Gastroesophageal sphincter (tissue), 3 donors: ENCODE results near the gene ITGAL.

Experiments used
- EP300 ChIP-seq: sonication (generic); formaldehyde crosslinking; IDR thresholded peaks from one replicate; pipeline ENCODE4 v1.6.1; 2017; ENCODE audit warnings: antibody characterized with exemption, mild to moderate bottlenecking
- POLR2A ChIP-seq, 2 donors: fragments of 450-650 bp; IDR thresholded peaks; one replicate each; pipeline ENCODE4 v1.6.1; 2017; ENCODE audit warnings: antibody characterized with exemption in 2 of 2, mild to moderate bottlenecking in 2 of 2, moderate library complexity in 1 of 2
- POLR2AphosphoS5 ChIP-seq: sonication (generic); formaldehyde crosslinking; IDR thresholded peaks from one replicate; pipeline ENCODE4 v1.6.1; 2017; ENCODE audit warnings: antibody characterized with exemption
- TF ChIP-seq, protein P1 (sequence below), 4 experiments: fragments of 200-600 bp in 2 of 4; fragments of 450-650 bp in 2 of 4; sonication (generic) in 1 of 4; IDR thresholded peaks; one replicate each; pipeline ENCODE4 v1.5.1; 2017 to 2019; ENCODE audit warnings: antibody characterized with exemption in 4 of 4, mild to moderate bottlenecking in 2 of 4, moderate library complexity in 2 of 4

DNA sequence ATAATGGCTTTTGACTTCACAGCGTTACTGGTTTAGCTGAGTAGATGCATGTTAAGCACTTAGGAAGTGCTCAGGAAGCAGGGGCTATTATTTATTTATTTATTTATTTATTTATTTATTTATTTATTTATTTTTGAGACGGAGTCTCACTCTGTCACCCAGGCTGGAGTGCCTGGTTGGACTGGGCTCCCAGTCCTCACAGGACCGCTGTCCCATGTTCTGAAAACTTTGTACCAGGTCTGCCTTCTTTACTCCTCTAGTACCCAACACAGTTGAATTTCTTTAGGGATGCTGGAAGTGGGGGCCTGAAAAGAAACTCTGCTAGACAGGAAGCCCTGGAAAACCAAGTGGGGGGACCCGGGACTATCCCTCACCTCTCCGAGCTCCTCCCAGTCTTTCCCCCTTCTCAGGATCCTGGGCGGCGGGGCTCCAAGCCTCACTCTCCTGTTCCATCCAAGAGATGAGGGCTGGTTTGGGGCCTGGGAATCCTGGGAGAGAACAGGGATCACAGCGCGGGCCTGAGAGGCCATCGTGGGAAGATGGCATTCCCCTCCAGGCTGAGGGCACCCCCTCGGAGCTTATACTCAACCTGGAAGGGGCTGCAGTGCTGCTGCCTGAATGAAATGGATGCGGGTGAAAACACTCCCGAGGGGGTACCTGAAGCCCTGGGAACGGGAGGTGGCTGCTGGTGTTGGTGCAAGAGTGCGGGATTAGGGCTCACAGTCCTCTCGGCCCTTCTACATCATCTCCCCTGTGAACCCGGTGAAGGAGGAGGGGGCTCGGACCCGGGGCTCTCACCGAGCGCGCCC, 98.3 kb downstream of the ITGAL start:
- TF ChIP-seq, protein P1, sequence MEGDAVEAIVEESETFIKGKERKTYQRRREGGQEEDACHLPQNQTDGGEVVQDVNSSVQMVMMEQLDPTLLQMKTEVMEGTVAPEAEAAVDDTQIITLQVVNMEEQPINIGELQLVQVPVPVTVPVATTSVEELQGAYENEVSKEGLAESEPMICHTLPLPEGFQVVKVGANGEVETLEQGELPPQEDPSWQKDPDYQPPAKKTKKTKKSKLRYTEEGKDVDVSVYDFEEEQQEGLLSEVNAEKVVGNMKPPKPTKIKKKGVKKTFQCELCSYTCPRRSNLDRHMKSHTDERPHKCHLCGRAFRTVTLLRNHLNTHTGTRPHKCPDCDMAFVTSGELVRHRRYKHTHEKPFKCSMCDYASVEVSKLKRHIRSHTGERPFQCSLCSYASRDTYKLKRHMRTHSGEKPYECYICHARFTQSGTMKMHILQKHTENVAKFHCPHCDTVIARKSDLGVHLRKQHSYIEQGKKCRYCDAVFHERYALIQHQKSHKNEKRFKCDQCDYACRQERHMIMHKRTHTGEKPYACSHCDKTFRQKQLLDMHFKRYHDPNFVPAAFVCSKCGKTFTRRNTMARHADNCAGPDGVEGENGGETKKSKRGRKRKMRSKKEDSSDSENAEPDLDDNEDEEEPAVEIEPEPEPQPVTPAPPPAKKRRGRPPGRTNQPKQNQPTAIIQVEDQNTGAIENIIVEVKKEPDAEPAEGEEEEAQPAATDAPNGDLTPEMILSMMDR (IDR thresholded peaks at IDR 0.05) = no peak
- TF ChIP-seq POLR2A (IDR thresholded peaks at IDR 0.05) = no peak
- no peak for TF ChIP-seq EP300
- TF ChIP-seq POLR2AphosphoS5 = no peak
